Stomach (tissue), 9 donors: Measurements from ENCODE around the gene OPHN1. TPM values are rescaled to one million over a fixed set of nuclear protein-coding genes. Genes with fewer than 3 reads are reported as not detected.
A peak's percentile ranks its signal among the peaks of the same experiment; 100 is the strongest.

Experiments used
- DNase-seq, 2 donors: peaks; one replicate each; pipeline versions ENCODE4 v3.0.0 to v3.0.0-alpha.2; 2013 to 2019
- H3K27ac ChIP-seq, 5 donors: fragments of 200-600 bp in 4 of 5; sonication (generic) in 4 of 5; one replicate each; pipeline ENCODE4 v1.5.1; 2013 to 2019; ENCODE audit warnings: mild to moderate bottlenecking in 1 of 5, moderate library complexity in 1 of 5
- H3K27me3 ChIP-seq, 3 donors: fragments of 200-600 bp; sonication (generic); one replicate each; pipeline ENCODE4 v1.5.1; 2017 to 2019; ENCODE audit warnings: mixed run types in 1 of 3
- H3K36me3 ChIP-seq, 4 donors: fragments of 200-600 bp; sonication (generic); 1 replicate in 3 of 4; 2 replicates in 1 of 4; pipeline ENCODE4 v1.5.1; 2016 to 2019
- H3K4me1 ChIP-seq, 4 donors: fragments of 200-600 bp; sonication (generic); one replicate each; pipeline ENCODE4 v1.5.1; 2016 to 2019
- H3K4me3 ChIP-seq, 4 donors: fragments of 200-600 bp; sonication (generic) in 3 of 4; one replicate each; pipeline ENCODE4 v1.5.1; 2016 to 2019; ENCODE audit warnings: mild to moderate bottlenecking in 1 of 4
- H3K9me3 ChIP-seq, 4 donors: fragments of 200-600 bp; sonication (generic); one replicate each; pipeline ENCODE4 v1.5.1; 2016 to 2019
- CTCF ChIP-seq, 7 experiments: fragments of 450-650 bp in 4 of 7; fragments of 200-600 bp in 3 of 7; sonication (generic) in 3 of 7; IDR thresholded peaks; one replicate each; pipeline ENCODE4 v1.5.1; 2016 to 2019; ENCODE audit warnings: antibody characterized with exemption in 7 of 7, control low read depth in 2 of 7, mild to moderate bottlenecking in 1 of 7
- EP300 ChIP-seq: sonication (generic); formaldehyde crosslinking; IDR thresholded peaks from one replicate; pipeline ENCODE4 v1.6.1; 2017; ENCODE audit warnings: antibody characterized with exemption
- POLR2A ChIP-seq, 4 donors: fragments of 450-650 bp; IDR thresholded peaks; one replicate each; pipeline ENCODE4 v1.6.1; 2016; ENCODE audit warnings: antibody characterized with exemption in 4 of 4, control low read depth in 2 of 4, mild to moderate bottlenecking in 1 of 4, moderate library complexity in 1 of 4
- POLR2AphosphoS5 ChIP-seq, 3 donors: sonication (generic); formaldehyde crosslinking; IDR thresholded peaks; one replicate each; pipeline ENCODE4 v1.6.1; 2016; ENCODE audit warnings: antibody characterized with exemption in 3 of 3
- WGBS, 5 donors: extraction: QIAGEN DNeasy Blood & Tissue Kit in 3 of 5; methylation state at CpG; one replicate each; pipeline versions ENCODE4 v1.1.5 to v1.1.7; 2013 to 2018; 5-methylcytosine and 5-hydroxymethylcytosine counted together
- intact Hi-C: fragments of 100-400 bp; cut with DNase I; formaldehyde crosslinking; loops from one replicate; pipeline ENCODE4 v1.15.1; 2023; ENCODE audit warnings: low total_unique reads
- polyA plus RNA-seq, 3 donors: library from polyadenylated mRNA; stranded (reverse); fragments of 200-250 nt; gene quantifications; one replicate each; pipeline ENCODE4 v1.2.3, GENCODE V29; 2013
- total RNA-seq, 5 donors: library from RNA; depleted of rRNA; stranded (reverse); fragments of >200 nt; gene quantifications; one replicate each; pipeline versions ENCODE4 v1.1.0 to v1.2.3, GENCODE V29; 2014 to 2016
- donor health status: healthy with polysubstance abuse.
- donor health status: Bipolar disorder and iron deficiency.
- donor health status: healthy.

The OPHN1 gene
- total and polyA plus RNA-seq, 8 donors, result 0.78 to 76.4 (median 5.0) TPM

- intact Hi-C loops, result no loop called here
- no peak for TF ChIP-seq CTCF (IDR thresholded peaks at IDR 0.05)
- no peak for TF ChIP-seq POLR2A (IDR thresholded peaks at IDR 0.05)
- TF ChIP-seq EP300, result no peak
- no peak for TF ChIP-seq POLR2AphosphoS5 (IDR thresholded peaks at IDR 0.05)
- H3K4me3 ChIP-seq, result no peak overlapping the region
- 5 to 57% (median 33%) methylated on average over 1 of the region's 1 CpG for WGBS, 5 donors
- no peaks in the 10 kb centered on the region for H3K9me3 ChIP-seq
- H3K4me1 ChIP-seq, result peaks cover 0 to 11% (median 2%) of the 10 kb centered on the region in 4 donors
- no peaks in the 10 kb centered on the region for H3K27me3 ChIP-seq
- no peak overlapping the region for H3K27ac ChIP-seq
- no peak for DNase-seq
- no peaks in the 10 kb centered on the region for H3K36me3 ChIP-seq
Measured at GRCh38 chrX:68358679-68359078, 74.6 kb downstream of the OPHN1 start.

DNA sequence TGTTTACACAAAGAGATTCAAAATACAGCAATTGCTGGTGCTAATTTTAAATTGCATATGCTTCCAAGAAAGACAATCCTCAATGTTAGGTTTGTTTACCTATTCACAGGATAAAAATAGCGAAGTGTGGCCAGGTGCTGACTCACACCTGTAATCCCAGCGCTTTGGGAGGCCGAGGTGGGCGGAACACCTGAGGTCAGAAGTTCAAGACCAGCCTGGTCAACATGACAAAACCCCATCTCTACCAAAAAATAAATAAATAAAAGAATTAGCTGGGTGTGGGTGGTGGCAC lies 77.7 kb downstream of the OPHN1 start:
- intact Hi-C loops, result no loop called here

DNA sequence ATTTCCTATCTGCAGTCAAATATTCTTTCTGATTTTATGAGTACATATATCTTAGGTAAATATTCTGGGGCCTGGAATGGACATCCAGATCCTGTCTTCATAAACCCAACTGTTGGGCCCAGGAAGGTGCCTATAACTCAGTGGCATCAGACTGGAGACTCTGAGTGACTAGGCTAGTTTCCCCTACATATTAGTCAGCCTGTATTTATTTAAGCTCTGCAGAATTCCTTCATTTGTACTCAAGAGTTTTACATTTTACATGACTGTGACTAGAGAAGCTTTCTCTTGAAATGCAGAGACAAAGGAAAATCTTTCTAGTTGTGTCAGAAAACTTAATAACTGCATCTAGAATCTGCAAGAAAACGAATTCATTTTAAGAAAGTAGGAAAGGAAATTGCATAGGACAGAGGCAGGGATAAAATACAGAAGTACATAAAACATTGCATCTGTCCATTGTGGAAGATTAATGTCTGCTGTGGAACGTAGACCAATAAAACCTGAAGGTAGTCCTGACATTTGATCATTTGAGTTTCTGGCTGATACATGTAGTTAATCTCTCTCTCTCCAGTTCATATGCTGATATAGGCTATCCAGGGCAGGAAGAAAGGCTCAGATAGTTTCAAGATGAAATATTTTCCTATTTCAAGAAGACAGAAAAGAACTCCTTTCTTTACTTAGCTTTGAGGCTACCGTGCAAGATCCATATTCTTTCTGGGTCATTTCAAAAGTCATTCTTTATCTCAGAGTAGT lies 78.2 kb downstream of the OPHN1 start:
- no peaks in the 10 kb centered on the region for H3K36me3 ChIP-seq
- intact Hi-C loops, result no loop called here
- DNase-seq, result no peak
- TF ChIP-seq EP300 (no peak), POLR2AphosphoS5 (IDR thresholded peaks at IDR 0.05) (no peak), POLR2A (IDR thresholded peaks at IDR 0.05) (no peak), CTCF (IDR thresholded peaks at IDR 0.05) (no peak)
- peaks cover 0 to 11% (median 2%) of the 10 kb centered on the region in 4 donors for H3K4me1 ChIP-seq
- no peaks in the 10 kb centered on the region for H3K9me3 ChIP-seq
- 20 to 31% (median 25%) methylated on average over 3 of the region's 3 CpGs for WGBS, 5 donors
- H3K27ac ChIP-seq, result no peak overlapping the region
- no peaks in the 10 kb centered on the region for H3K27me3 ChIP-seq
- H3K4me3 ChIP-seq, result no peak overlapping the region

More for the DNA sequence above, 77.7 kb downstream of the OPHN1 start:
- DNase-seq, result peak; percentile 4 to 35
- WGBS, 5 donors, result 29 to 52% (median 35%) methylated on average over 4 of the region's 4 CpGs
- Histone ChIP-seq H3K4me1 (peaks cover 0 to 11% (median 2%) of the 10 kb centered on the region in 4 donors), H3K36me3 (no peaks in the 10 kb centered on the region), H3K9me3 (no peaks in the 10 kb centered on the region), H3K4me3 (no peak overlapping the region), H3K27ac (peak overlapping the region in 1 of 5 donors; percentile 52), H3K27me3 (no peaks in the 10 kb centered on the region)
- TF ChIP-seq POLR2AphosphoS5 (IDR thresholded peaks at IDR 0.05), result no peak
- TF ChIP-seq POLR2A (IDR thresholded peaks at IDR 0.05), result no peak
- TF ChIP-seq EP300, result no peak
- TF ChIP-seq CTCF (IDR thresholded peaks at IDR 0.05), result no peak

DNA sequence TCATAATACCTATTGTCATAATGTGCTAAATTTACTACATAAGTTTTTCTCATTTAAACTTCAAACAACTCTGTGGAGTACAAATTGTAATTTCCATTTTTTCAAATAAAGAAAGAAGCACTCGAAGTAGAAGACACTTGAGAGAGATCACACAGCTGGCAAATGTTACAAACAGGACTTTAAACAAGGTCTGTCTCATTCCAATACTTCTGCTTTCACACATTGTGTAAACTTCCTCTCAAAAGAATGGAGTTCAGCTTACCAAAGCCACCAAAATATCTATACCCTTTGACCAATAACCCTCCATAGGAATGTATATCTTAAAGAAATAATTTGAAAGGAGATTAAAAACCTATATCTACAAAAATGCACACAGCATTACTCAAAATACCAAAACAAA lies 88.3 kb downstream of the OPHN1 start:
- no peak overlapping the region for H3K4me3 ChIP-seq
- H3K27me3 ChIP-seq, result no peaks in the 10 kb centered on the region
- no peak for DNase-seq
- 21 to 44% (median 28%) methylated on average over 1 of the region's 1 CpG for WGBS, 5 donors
- no peak overlapping the region for H3K27ac ChIP-seq
- H3K36me3 ChIP-seq, result no peaks in the 10 kb centered on the region
- no peaks in the 10 kb centered on the region for H3K9me3 ChIP-seq
- H3K4me1 ChIP-seq, result no peaks in the 10 kb centered on the region
- intact Hi-C loops, result no loop called here
- no peak for TF ChIP-seq POLR2AphosphoS5 (IDR thresholded peaks at IDR 0.05)
- no peak for TF ChIP-seq EP300

GRCh38 chrX:68343551-68343950 lies 89.7 kb downstream of the OPHN1 start:
- no peaks in the 10 kb centered on the region for H3K36me3 ChIP-seq

More at GRCh38 chrX:68343551-68343950, 89.7 kb downstream of the OPHN1 start:
- Histone ChIP-seq H3K9me3 (no peaks in the 10 kb centered on the region), H3K27me3 (no peaks in the 10 kb centered on the region), H3K27ac (no peak overlapping the region), H3K4me1 (no peaks in the 10 kb centered on the region), H3K4me3 (no peak overlapping the region)
- TF ChIP-seq POLR2AphosphoS5 (IDR thresholded peaks at IDR 0.05) (no peak), CTCF (IDR thresholded peaks at IDR 0.05) (no peak), POLR2A (IDR thresholded peaks at IDR 0.05) (no peak)
- intact Hi-C loops, result no loop called here
- no peak for DNase-seq
- 75 to 98% (median 85%) methylated on average over 3 of the region's 3 CpGs for whole genome bisulfite sequencing, 5 donors
